T47D (cell line): ENCODE measurements around the gene FCGBP.
"Not testable (repeated sequence)": the region's sequence is repeated elsewhere in the genome, so short reads cannot be mapped to it uniquely, and the experiment has no call there.

Experiments used
- DNase-seq, 2 experiments: peaks; one replicate each; pipeline versions ENCODE4 v3.0.0 to v3.0.0-alpha.2; 2011 to 2012; ENCODE audit warnings: low read depth in 1 of 2, low spot score in 1 of 2
- in situ Hi-C: cut with HindIII; loops from 2 replicates; pipeline ENCODE4 v1.10.0; 2016; ENCODE audit warnings: low sequenced_read_pairs, low pct_unique_long_range_greater_than_20kb

Gene FCGBP

GRCh38 chr19:39884721-39885120 lies 49.7 kb downstream of the FCGBP start:
- in situ Hi-C loops = not testable (repeated sequence)

More at GRCh38 chr19:39884721-39885120, 49.7 kb downstream of the FCGBP start:
- not testable (repeated sequence) for DNase-seq
